Liver (tissue), 9 donors: Measurements from ENCODE around the gene CAP1. TPM values are rescaled to one million over a fixed set of nuclear protein-coding genes. Genes with fewer than 3 reads are reported as not detected.

Experiments used
- DNase-seq: peaks from one replicate; pipeline ENCODE4 v3.0.0-alpha.2; 2017; ENCODE audit warnings: low spot score
- H3K27ac ChIP-seq, 2 donors: one replicate each; pipeline ENCODE4 v1.7.0; 2013; ENCODE audit warnings: inconsistent platforms in 2 of 2, low read length in 2 of 2, control low read depth in 1 of 2, low read depth in 1 of 2, mild to moderate bottlenecking in 1 of 2
- H3K27me3 ChIP-seq, 4 donors: one replicate each; pipeline versions ENCODE4 v1.6.1 to v1.7.0; 2013; ENCODE audit warnings: low read length in 3 of 4, inconsistent platforms in 1 of 4, mild to moderate bottlenecking in 1 of 4, moderate library complexity in 1 of 4; ENCODE audit not compliant: control insufficient read depth in 4 of 4, insufficient read depth in 4 of 4
- H3K36me3 ChIP-seq, 4 donors: one replicate each; pipeline versions ENCODE4 v1.6.1 to v1.7.0; 2013; ENCODE audit warnings: low read length in 3 of 4, mild to moderate bottlenecking in 3 of 4, low read depth in 1 of 4, moderate library complexity in 1 of 4; ENCODE audit not compliant: control insufficient read depth in 4 of 4, insufficient read depth in 3 of 4
- H3K4me1 ChIP-seq, 4 donors: one replicate each; pipeline versions ENCODE4 v1.6.1 to v1.7.0; 2013; ENCODE audit warnings: low read length in 3 of 4, mild to moderate bottlenecking in 3 of 4, moderate library complexity in 1 of 4; ENCODE audit not compliant: control insufficient read depth in 4 of 4, insufficient read depth in 4 of 4
- H3K4me3 ChIP-seq, 3 donors: one replicate each; pipeline versions ENCODE4 v1.6.1 to v1.7.0; 2013; ENCODE audit warnings: low read length in 3 of 3, control low read depth in 1 of 3, low read depth in 1 of 3, mild to moderate bottlenecking in 1 of 3
- H3K9ac ChIP-seq, 2 donors: one replicate each; pipeline ENCODE4 v1.7.0; 2013; ENCODE audit warnings: low read length in 2 of 2, mild to moderate bottlenecking in 2 of 2, moderate library complexity in 2 of 2, control low read depth in 1 of 2, low read depth in 1 of 2
- H3K9me3 ChIP-seq, 4 donors: one replicate each; pipeline versions ENCODE4 v1.6.1 to v1.7.0; 2013; ENCODE audit warnings: low read length in 3 of 4; ENCODE audit not compliant: control insufficient read depth in 4 of 4
- CTCF ChIP-seq: fragments of 150-350 bp; IDR thresholded peaks from 2 replicates; pipeline ENCODE4 v1.5.1; 2017; ENCODE audit warnings: improper control_type of control experiment, low read depth, low read length; ENCODE audit not compliant: missing input control
- EGR1 ChIP-seq, 2 donors: IDR thresholded peaks; 2 replicates each; pipeline ENCODE4 v1.6.1; 2016 to 2018; ENCODE audit warnings: antibody characterized with exemption in 2 of 2, low read depth in 2 of 2
- GABPA ChIP-seq, 2 donors: IDR thresholded peaks in 1 of 2; conservative IDR thresholded peaks in 1 of 2; 2 replicates each; pipeline ENCODE4 v1.6.1; 2016; ENCODE audit warnings: antibody characterized with exemption in 2 of 2, mild to moderate bottlenecking in 1 of 2, moderate library complexity in 1 of 2
- HNF4A ChIP-seq, 2 donors: conservative IDR thresholded peaks; 2 replicates each; pipeline ENCODE4 v1.6.1; 2016; ENCODE audit warnings: antibody characterized with exemption in 2 of 2, mild to moderate bottlenecking in 2 of 2
- HNF4G ChIP-seq: IDR thresholded peaks from 2 replicates; pipeline ENCODE4 v1.6.1; 2016; ENCODE audit warnings: antibody characterized with exemption
- RXRA ChIP-seq, 2 donors: IDR thresholded peaks; 2 replicates each; pipeline ENCODE4 v1.6.1; 2017 to 2018; ENCODE audit warnings: antibody characterized with exemption in 2 of 2, mild to moderate bottlenecking in 1 of 2
- TAF1 ChIP-seq: conservative IDR thresholded peaks from 2 replicates; pipeline ENCODE4 v1.6.1; 2016; ENCODE audit warnings: antibody characterized with exemption, mild to moderate bottlenecking
- YY1 ChIP-seq: IDR thresholded peaks from 2 replicates; pipeline ENCODE4 v1.6.1; 2016; ENCODE audit warnings: antibody characterized with exemption, mild to moderate bottlenecking
- WGBS: extraction: QIAGEN DNeasy Blood & Tissue Kit; methylation state at CpG from one replicate; pipeline ENCODE4 v1.1.7; 2013; 5-methylcytosine and 5-hydroxymethylcytosine counted together
- polyA plus RNA-seq, 2 donors: library from polyadenylated mRNA; stranded (reverse) in 1 of 2; unstranded in 1 of 2; fragments of 200-250 nt in 1 of 2; fragments of >200 nt in 1 of 2; fragmentation: Nextera tagmentation in 1 of 2; extraction: Ambion mirVana in 1 of 2; gene quantifications; one replicate each; pipeline versions ENCODE4 v1.2.1 to v1.2.3, GENCODE V29; 2013 to 2015
- total RNA-seq, 2 donors: library from RNA; depleted of rRNA; stranded (reverse); fragments of >200 nt; gene quantifications; one replicate each; pipeline ENCODE4 v1.2.3, GENCODE V29; 2014
- TF ChIP-seq, protein P1 (sequence below): IDR thresholded peaks from 2 replicates; pipeline ENCODE4 v1.6.1; 2016; ENCODE audit warnings: antibody characterized with exemption
- TF ChIP-seq, protein P2 (sequence below): IDR thresholded peaks from 2 replicates; pipeline ENCODE4 v1.6.1; 2016; ENCODE audit warnings: antibody characterized with exemption, mild to moderate bottlenecking
- TF ChIP-seq, protein P3 (sequence below): IDR thresholded peaks from 2 replicates; pipeline ENCODE4 v1.6.1; 2016; ENCODE audit warnings: antibody characterized with exemption
- donor health status: healthy.
- donor health status: healthy.
- donor health status: healthy.
- donor health status: healthy.
- donor health status: healthy.

The CAP1 gene
- total and polyA plus RNA-seq, 4 donors: 75.5 to 105 (median 84.6) TPM

DNA sequence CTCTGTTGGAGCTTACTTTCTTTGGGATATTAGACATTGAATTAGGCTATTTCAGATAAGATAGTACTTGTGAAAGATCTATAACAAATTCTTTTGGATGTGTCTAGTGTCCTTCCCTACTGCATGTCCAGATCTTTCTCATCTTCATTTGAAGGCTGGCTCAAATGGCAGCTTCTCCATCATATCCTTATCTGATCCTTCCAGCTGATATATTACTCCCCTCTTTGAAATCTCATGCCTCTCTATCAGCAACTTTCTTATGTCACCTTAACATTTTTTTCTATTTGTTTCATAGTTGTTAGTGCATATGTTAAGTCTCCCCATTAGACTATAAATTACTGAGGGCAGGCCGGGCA lies 17.5 kb downstream of the CAP1 start:
- Histone ChIP-seq H3K36me3 (peaks cover 6 to 23% (median 17%) of the 10 kb centered on the region in 4 donors), H3K9me3 (no peaks in the 10 kb centered on the region), H3K27ac (no peak overlapping the region), H3K4me3 (no peak overlapping the region), H3K9ac (no peak overlapping the region), H3K27me3 (no peaks in the 10 kb centered on the region), H3K4me1 (peaks cover 0 to 5% (median 3%) of the 10 kb centered on the region in 4 donors)
- no peak for DNase-seq
- no peak for TF ChIP-seq CTCF
- TF ChIP-seq, protein P1, sequence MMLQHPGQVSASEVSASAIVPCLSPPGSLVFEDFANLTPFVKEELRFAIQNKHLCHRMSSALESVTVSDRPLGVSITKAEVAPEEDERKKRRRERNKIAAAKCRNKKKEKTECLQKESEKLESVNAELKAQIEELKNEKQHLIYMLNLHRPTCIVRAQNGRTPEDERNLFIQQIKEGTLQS: no peak
- no peak for TF ChIP-seq HNF4A (conservative IDR thresholded peaks at IDR 0.05)
- no peak for TF ChIP-seq EGR1 (IDR thresholded peaks at IDR 0.05; ENCODE audit: low read depth in 2 of 2)
- no peak for TF ChIP-seq YY1
- TF ChIP-seq, protein P2, sequence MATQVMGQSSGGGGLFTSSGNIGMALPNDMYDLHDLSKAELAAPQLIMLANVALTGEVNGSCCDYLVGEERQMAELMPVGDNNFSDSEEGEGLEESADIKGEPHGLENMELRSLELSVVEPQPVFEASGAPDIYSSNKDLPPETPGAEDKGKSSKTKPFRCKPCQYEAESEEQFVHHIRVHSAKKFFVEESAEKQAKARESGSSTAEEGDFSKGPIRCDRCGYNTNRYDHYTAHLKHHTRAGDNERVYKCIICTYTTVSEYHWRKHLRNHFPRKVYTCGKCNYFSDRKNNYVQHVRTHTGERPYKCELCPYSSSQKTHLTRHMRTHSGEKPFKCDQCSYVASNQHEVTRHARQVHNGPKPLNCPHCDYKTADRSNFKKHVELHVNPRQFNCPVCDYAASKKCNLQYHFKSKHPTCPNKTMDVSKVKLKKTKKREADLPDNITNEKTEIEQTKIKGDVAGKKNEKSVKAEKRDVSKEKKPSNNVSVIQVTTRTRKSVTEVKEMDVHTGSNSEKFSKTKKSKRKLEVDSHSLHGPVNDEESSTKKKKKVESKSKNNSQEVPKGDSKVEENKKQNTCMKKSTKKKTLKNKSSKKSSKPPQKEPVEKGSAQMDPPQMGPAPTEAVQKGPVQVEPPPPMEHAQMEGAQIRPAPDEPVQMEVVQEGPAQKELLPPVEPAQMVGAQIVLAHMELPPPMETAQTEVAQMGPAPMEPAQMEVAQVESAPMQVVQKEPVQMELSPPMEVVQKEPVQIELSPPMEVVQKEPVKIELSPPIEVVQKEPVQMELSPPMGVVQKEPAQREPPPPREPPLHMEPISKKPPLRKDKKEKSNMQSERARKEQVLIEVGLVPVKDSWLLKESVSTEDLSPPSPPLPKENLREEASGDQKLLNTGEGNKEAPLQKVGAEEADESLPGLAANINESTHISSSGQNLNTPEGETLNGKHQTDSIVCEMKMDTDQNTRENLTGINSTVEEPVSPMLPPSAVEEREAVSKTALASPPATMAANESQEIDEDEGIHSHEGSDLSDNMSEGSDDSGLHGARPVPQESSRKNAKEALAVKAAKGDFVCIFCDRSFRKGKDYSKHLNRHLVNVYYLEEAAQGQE: no peak
- TF ChIP-seq, protein P3, sequence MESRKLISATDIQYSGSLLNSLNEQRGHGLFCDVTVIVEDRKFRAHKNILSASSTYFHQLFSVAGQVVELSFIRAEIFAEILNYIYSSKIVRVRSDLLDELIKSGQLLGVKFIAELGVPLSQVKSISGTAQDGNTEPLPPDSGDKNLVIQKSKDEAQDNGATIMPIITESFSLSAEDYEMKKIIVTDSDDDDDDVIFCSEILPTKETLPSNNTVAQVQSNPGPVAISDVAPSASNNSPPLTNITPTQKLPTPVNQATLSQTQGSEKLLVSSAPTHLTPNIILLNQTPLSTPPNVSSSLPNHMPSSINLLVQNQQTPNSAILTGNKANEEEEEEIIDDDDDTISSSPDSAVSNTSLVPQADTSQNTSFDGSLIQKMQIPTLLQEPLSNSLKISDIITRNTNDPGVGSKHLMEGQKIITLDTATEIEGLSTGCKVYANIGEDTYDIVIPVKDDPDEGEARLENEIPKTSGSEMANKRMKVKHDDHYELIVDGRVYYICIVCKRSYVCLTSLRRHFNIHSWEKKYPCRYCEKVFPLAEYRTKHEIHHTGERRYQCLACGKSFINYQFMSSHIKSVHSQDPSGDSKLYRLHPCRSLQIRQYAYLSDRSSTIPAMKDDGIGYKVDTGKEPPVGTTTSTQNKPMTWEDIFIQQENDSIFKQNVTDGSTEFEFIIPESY: no peak
- TF ChIP-seq HNF4G: no peak
- no peak for TF ChIP-seq TAF1
- WGBS: 79% methylated on average over 1 of the region's 1 CpG

GRCh38 chr1:40058453-40059337 lies 18.2 kb downstream of the CAP1 start:
- Histone ChIP-seq H3K9me3 (no peaks in the 10 kb centered on the region), H3K27me3 (no peaks in the 10 kb centered on the region), H3K27ac (peak overlapping the region; percentile 46 to 48), H3K36me3 (peaks cover 6 to 27% (median 20%) of the 10 kb centered on the region in 4 donors), H3K9ac (no peak overlapping the region), H3K4me1 (peaks cover 0 to 5% (median 3%) of the 10 kb centered on the region in 4 donors), H3K4me3 (no peak overlapping the region)
- TF ChIP-seq RXRA (IDR thresholded peaks at IDR 0.05) (no peak), GABPA (IDR thresholded peaks at IDR 0.05 in 1 of 2, conservative IDR thresholded peaks at IDR 0.05 in 1 of 2) (peak in 1 of 2 donors; percentile 38)
- WGBS: 81% methylated on average over 7 of the region's 7 CpGs
- no peak for DNase-seq
